K562 (cell line): ENCODE measurements around the gene B3GNT9. TPM values are rescaled to one million over a fixed set of nuclear protein-coding genes. Genes with fewer than 3 reads are reported as not detected.

ENCODE experiments used
- ATAC-seq: fragments of 200-7000 bp; cut with Tn5 transposase; 3 replicates; pipeline ENCODE4 v1.9.1; 2020; ENCODE audit warnings: moderate library complexity
- BruUV-seq: library from RNA; stranded (reverse); fragments of 400-500 nt; replicated peaks from 2 replicates; lab custom pipeline; 2021; lab: Mats Ljungman, UMichigan
- CTCF ChIA-PET: fragments of 300-600 bp; formaldehyde crosslinking; extraction: SDS; loops from one replicate; lab custom pipeline; 2021; ENCODE audit warnings: low intra/inter-chr PET ratio; lab: Yijun Ruan, JAX
- POLR2A ChIA-PET: fragments of 300-600, 350-650 bp; sonication (Branson Sonifier 250); formaldehyde crosslinking; extraction: SDS; loops from one replicate; lab custom pipeline; 2021; ENCODE audit warnings: antibody characterized with exemption, inconsistent platforms; lab: Yijun Ruan, JAX
- DNase-seq, 4 experiments: peaks; one replicate each; pipeline versions ENCODE4 v3.0.0 to v3.0.0-alpha.2; 2011 to 2018; ENCODE audit warnings: low spot score in 3 of 4, mixed read lengths in 3 of 4; ENCODE audit errors: extremely low read depth in 1 of 4
- FAIRE-seq: peaks from 2 replicates; lab custom pipeline; 2011; peaks lifted over from hg19 to GRCh38; lab: Jason Lieb, UNC
- H2AFZ ChIP-seq: 2 replicates; pipeline ENCODE4 v1.6.0; 2011; ENCODE audit warnings: low read depth, low read length, control low read depth, inconsistent platforms
- H3K27ac ChIP-seq: fragments of 200-600 bp; 3 replicates; pipeline ENCODE4 v1.8.0; 2011; ENCODE audit warnings: low read depth, mild to moderate bottlenecking, control low read depth, inconsistent platforms, low read length, moderate library complexity, mixed read lengths; ENCODE audit errors: extremely low read depth
- H3K27me3 ChIP-seq, 2 experiments: fragments of 300-600 bp in 1 of 2; 2 replicates in 1 of 2; 3 replicates in 1 of 2; pipeline versions ENCODE4 v1.6.0 to v1.8.0; 2011; ENCODE audit warnings: inconsistent platforms in 2 of 2, low read length in 2 of 2, mild to moderate bottlenecking in 1 of 2, mixed read lengths in 1 of 2, moderate library complexity in 1 of 2; ENCODE audit not compliant: control insufficient read depth in 2 of 2, insufficient read depth in 2 of 2
- H3K36me3 ChIP-seq: fragments of 300-600 bp; 3 replicates; pipeline ENCODE4 v1.8.0; 2011; ENCODE audit warnings: mild to moderate bottlenecking, low read length, inconsistent platforms; ENCODE audit not compliant: control insufficient read depth, insufficient read depth
- H3K4me1 ChIP-seq, 2 experiments: fragments of 200-600 bp in 1 of 2; replicated peaks in 1 of 2; 2 replicates in 1 of 2; 3 replicates in 1 of 2; pipeline versions ENCODE4 v1.5.1 to v1.8.0; 2011; ENCODE audit warnings: inconsistent platforms in 2 of 2, low read length in 2 of 2, mild to moderate bottlenecking in 1 of 2, mixed read lengths in 1 of 2, moderate library complexity in 1 of 2; ENCODE audit not compliant: control insufficient read depth in 2 of 2, insufficient read depth in 2 of 2
- H3K4me2 ChIP-seq: 2 replicates; pipeline ENCODE4 v1.6.1; 2011; ENCODE audit warnings: low read length, control low read depth, inconsistent platforms, mixed read lengths; ENCODE audit not compliant: insufficient read depth
- H3K4me3 ChIP-seq: fragments of 200-600 bp; sonication (generic), shearing (Covaris generic); 2 replicates; pipeline ENCODE4 v1.5.1; 2016; ENCODE audit warnings: control low read depth, inconsistent platforms
- H3K79me2 ChIP-seq: fragments of 200-600 bp; 3 replicates; pipeline ENCODE4 v1.8.0; 2011; ENCODE audit warnings: low read length, inconsistent platforms; ENCODE audit not compliant: control insufficient read depth, insufficient read depth
- H3K9ac ChIP-seq, 2 experiments: 2 replicates each; pipeline versions ENCODE4 v1.6.0 to v1.6.1; 2011; ENCODE audit warnings: low read depth in 2 of 2, low read length in 2 of 2, control low read depth in 1 of 2, inconsistent platforms in 1 of 2, mild to moderate bottlenecking in 1 of 2, mixed read lengths in 1 of 2; ENCODE audit not compliant: insufficient read depth in 1 of 2
- H3K9me1 ChIP-seq: one replicate; pipeline ENCODE4 v1.6.0; 2011; ENCODE audit warnings: inconsistent platforms, mild to moderate bottlenecking, low read length, moderate library complexity; ENCODE audit not compliant: control insufficient read depth, insufficient read depth
- H3K9me3 ChIP-seq: replicated peaks from 2 replicates; pipeline ENCODE4 v1.5.1; 2011; ENCODE audit warnings: low read depth, low read length, inconsistent platforms; ENCODE audit not compliant: control insufficient read depth, insufficient read depth
- H4K20me1 ChIP-seq: replicated peaks from 2 replicates; pipeline ENCODE4 v1.6.1; 2011; ENCODE audit warnings: low read length, inconsistent platforms, mixed read lengths; ENCODE audit not compliant: control insufficient read depth, insufficient read depth
- BCOR ChIP-seq: fragments of 450-650 bp; IDR thresholded peaks from 2 replicates; pipeline ENCODE4 v1.6.1; 2016
- CSDE1 ChIP-seq, 2 experiments: fragments of 450-650 bp; IDR thresholded peaks; 2 replicates each; pipeline ENCODE4 v1.6.1; 2016; ENCODE audit warnings: mild to moderate bottlenecking in 1 of 2
- EP400 ChIP-seq: fragments of 450-650 bp; IDR thresholded peaks from 2 replicates; pipeline ENCODE4 v1.6.1; 2017; ENCODE audit warnings: antibody characterized with exemption, mild to moderate bottlenecking, moderate library complexity
- PRMT5 ChIP-seq: sonication (generic); formaldehyde crosslinking; IDR thresholded peaks from 2 replicates; pipeline ENCODE4 v1.5.0; 2020; ENCODE audit warnings: missing genetic modification reagents
- XRCC4 ChIP-seq: IDR thresholded peaks from one replicate; pipeline ENCODE4 v1.6.1; 2011; ENCODE audit not compliant: insufficient read depth, insufficient read length; ENCODE audit errors: extremely low read depth
- ZFP1 ChIP-seq: fragments of 450-650 bp; formaldehyde crosslinking; IDR thresholded peaks from 2 replicates; pipeline ENCODE4 v1.4.0; 2020; ENCODE audit warnings: mild to moderate bottlenecking, mixed read lengths
- ZNF143 ChIP-seq: sonication (generic); formaldehyde crosslinking; IDR thresholded peaks from 2 replicates; pipeline ENCODE4 v1.9.0; 2022; ENCODE audit warnings: mild to moderate bottlenecking, missing genetic modification reagents
- ZNF253 ChIP-seq: fragments of 250-450 bp; sonication (Bioruptor Pico); conservative IDR thresholded peaks from 2 replicates; pipeline ENCODE4 v1.6.1; 2021; ENCODE audit warnings: mild to moderate bottlenecking
- ZNF444 ChIP-seq: fragments of 250-450 bp; sonication (Bioruptor Pico); IDR thresholded peaks from 2 replicates; pipeline ENCODE4 v1.4.0; 2020; ENCODE audit warnings: mild to moderate bottlenecking, moderate library complexity
- ZNF717 ChIP-seq: fragments of 250-450 bp; sonication (Bioruptor Pico); IDR thresholded peaks from 2 replicates; pipeline ENCODE4 v1.5.0; 2021
- WGBS: fragments of 100-300 bp; shearing (Covaris generic); methylation state at CpG from one replicate; pipeline ENCODE4 v1.1.6; 2016; ENCODE audit warnings: low coverage, mixed read lengths; ENCODE audit not compliant: insufficient coverage; ENCODE audit errors: missing lambda C conversion rate; 5-methylcytosine and 5-hydroxymethylcytosine counted together
- in situ Hi-C: fragments of 300-500 bp; cut with MboI; formaldehyde crosslinking; loops from 4 replicates; pipeline ENCODE4 v1.15.0; 2018; ENCODE audit warnings: inconsistent platforms, mixed read lengths
- intact Hi-C: fragments of 100-400 bp; cut with micrococcal nuclease; formaldehyde crosslinking; loops from 2 replicates; pipeline ENCODE4 v1.14.2; 2022
- polyA plus RNA-seq, 8 experiments: library from polyadenylated mRNA; depleted of rRNA in 4 of 8; stranded (reverse) in 5 of 8; unstranded in 3 of 8; fragments of >200 nt; fragmentation: Nextera tagmentation in 2 of 8; fragmentation: Illumina TruSeq in 1 of 8; extraction: Ambion mirVana in 2 of 8; extraction: Trizol in 1 of 8; gene quantifications; 2 replicates each; pipeline versions ENCODE4 v1.2.1 to v1.2.3, GENCODE V29; 2011 to 2014; ENCODE audit warnings: inconsistent platforms in 1 of 8, missing spikeins in 1 of 8
- total RNA-seq, 7 experiments: library from RNA; depleted of rRNA in 6 of 7; stranded (reverse); fragments of >200 nt in 6 of 7; fragmentation: Illumina TruSeq in 2 of 7; extraction: Trizol in 2 of 7; gene quantifications; 2 replicates each; pipeline versions ENCODE4 v1.2.1 to v1.2.3, GENCODE V29; 2011 to 2021; ENCODE audit warnings: low replicate concordance in 1 of 7
- TF ChIP-seq, protein P1 (sequence below): fragments of 200-600 bp; sonication (generic); IDR thresholded peaks from one replicate; pipeline ENCODE4 v1.6.1; 2012; ENCODE audit warnings: mild to moderate bottlenecking, low read depth, low read length, inconsistent platforms
- TF ChIP-seq, protein P2 (sequence below), 2 experiments: fragments of 450-650 bp; conservative IDR thresholded peaks; 2 replicates each; pipeline ENCODE4 v1.6.1; 2017; ENCODE audit warnings: mild to moderate bottlenecking in 2 of 2, moderate library complexity in 2 of 2

Gene B3GNT9
- total and polyA plus RNA-seq, 9 of the 15 experiments (the other 6 are each of a cell fraction or from before 2014, with no cell fraction given), result 0.01 to 1.8 (median 1.1) TPM; not detected in 1

DNA sequence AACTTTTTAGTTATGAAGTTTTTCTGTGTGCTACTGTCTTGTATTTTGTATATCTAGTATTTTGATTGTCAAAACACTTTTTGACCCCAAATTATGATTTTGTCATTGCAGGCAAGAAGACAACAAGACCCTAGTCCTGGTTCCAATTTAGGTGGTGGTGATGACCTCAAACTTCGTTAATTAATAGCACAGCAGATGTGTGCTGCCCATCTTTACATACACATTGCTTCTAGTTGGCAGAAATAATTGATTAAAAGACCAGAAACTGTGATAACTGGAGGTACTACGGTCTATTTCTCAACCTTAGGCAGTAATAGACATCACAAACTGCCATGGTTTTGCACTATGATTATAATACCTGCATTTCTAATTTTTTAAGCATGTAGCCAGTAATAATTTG lies 52.2 kb downstream of the B3GNT9 start:
- no peak overlapping the region for H3K27ac ChIP-seq
- intact Hi-C loops, result no loop called here
- CTCF ChIA-PET, result no interaction called here
- H3K4me3 ChIP-seq, result no peak overlapping the region
- in situ Hi-C loops, result no loop called here
- H3K27me3 ChIP-seq, result no peaks in the 10 kb centered on the region
- 78% methylated on average over 2 of the region's 2 CpGs for WGBS
- no peaks in the 10 kb centered on the region for H3K4me1 ChIP-seq
- ATAC-seq (no peak), FAIRE-seq (no peak), DNase-seq (no peak)
- H3K9me1 ChIP-seq, result no peaks in the 10 kb centered on the region
- no peaks in the 10 kb centered on the region for H4K20me1 ChIP-seq
- no peak overlapping the region for H3K9ac ChIP-seq
- no peak overlapping the region for H2AFZ ChIP-seq
- BruUV-seq, result no TSS peak
- H3K9me3 ChIP-seq, result no peaks in the 10 kb centered on the region
- H3K79me2 ChIP-seq, result no peaks in the 10 kb centered on the region
- H3K4me2 ChIP-seq, result no peak overlapping the region
- H3K36me3 ChIP-seq, result peaks cover 27% of the 10 kb centered on the region; the same call in 1 of the 3 replicates
- POLR2A ChIA-PET, result no interaction called here
- no peak for TF ChIP-seq PRMT5
- TF ChIP-seq ZNF253 (CRISPR knock-in tag), result no peak
- TF ChIP-seq BCOR, result no peak
- TF ChIP-seq ZNF444 (CRISPR knock-in tag), result no peak
- TF ChIP-seq, protein P1, sequence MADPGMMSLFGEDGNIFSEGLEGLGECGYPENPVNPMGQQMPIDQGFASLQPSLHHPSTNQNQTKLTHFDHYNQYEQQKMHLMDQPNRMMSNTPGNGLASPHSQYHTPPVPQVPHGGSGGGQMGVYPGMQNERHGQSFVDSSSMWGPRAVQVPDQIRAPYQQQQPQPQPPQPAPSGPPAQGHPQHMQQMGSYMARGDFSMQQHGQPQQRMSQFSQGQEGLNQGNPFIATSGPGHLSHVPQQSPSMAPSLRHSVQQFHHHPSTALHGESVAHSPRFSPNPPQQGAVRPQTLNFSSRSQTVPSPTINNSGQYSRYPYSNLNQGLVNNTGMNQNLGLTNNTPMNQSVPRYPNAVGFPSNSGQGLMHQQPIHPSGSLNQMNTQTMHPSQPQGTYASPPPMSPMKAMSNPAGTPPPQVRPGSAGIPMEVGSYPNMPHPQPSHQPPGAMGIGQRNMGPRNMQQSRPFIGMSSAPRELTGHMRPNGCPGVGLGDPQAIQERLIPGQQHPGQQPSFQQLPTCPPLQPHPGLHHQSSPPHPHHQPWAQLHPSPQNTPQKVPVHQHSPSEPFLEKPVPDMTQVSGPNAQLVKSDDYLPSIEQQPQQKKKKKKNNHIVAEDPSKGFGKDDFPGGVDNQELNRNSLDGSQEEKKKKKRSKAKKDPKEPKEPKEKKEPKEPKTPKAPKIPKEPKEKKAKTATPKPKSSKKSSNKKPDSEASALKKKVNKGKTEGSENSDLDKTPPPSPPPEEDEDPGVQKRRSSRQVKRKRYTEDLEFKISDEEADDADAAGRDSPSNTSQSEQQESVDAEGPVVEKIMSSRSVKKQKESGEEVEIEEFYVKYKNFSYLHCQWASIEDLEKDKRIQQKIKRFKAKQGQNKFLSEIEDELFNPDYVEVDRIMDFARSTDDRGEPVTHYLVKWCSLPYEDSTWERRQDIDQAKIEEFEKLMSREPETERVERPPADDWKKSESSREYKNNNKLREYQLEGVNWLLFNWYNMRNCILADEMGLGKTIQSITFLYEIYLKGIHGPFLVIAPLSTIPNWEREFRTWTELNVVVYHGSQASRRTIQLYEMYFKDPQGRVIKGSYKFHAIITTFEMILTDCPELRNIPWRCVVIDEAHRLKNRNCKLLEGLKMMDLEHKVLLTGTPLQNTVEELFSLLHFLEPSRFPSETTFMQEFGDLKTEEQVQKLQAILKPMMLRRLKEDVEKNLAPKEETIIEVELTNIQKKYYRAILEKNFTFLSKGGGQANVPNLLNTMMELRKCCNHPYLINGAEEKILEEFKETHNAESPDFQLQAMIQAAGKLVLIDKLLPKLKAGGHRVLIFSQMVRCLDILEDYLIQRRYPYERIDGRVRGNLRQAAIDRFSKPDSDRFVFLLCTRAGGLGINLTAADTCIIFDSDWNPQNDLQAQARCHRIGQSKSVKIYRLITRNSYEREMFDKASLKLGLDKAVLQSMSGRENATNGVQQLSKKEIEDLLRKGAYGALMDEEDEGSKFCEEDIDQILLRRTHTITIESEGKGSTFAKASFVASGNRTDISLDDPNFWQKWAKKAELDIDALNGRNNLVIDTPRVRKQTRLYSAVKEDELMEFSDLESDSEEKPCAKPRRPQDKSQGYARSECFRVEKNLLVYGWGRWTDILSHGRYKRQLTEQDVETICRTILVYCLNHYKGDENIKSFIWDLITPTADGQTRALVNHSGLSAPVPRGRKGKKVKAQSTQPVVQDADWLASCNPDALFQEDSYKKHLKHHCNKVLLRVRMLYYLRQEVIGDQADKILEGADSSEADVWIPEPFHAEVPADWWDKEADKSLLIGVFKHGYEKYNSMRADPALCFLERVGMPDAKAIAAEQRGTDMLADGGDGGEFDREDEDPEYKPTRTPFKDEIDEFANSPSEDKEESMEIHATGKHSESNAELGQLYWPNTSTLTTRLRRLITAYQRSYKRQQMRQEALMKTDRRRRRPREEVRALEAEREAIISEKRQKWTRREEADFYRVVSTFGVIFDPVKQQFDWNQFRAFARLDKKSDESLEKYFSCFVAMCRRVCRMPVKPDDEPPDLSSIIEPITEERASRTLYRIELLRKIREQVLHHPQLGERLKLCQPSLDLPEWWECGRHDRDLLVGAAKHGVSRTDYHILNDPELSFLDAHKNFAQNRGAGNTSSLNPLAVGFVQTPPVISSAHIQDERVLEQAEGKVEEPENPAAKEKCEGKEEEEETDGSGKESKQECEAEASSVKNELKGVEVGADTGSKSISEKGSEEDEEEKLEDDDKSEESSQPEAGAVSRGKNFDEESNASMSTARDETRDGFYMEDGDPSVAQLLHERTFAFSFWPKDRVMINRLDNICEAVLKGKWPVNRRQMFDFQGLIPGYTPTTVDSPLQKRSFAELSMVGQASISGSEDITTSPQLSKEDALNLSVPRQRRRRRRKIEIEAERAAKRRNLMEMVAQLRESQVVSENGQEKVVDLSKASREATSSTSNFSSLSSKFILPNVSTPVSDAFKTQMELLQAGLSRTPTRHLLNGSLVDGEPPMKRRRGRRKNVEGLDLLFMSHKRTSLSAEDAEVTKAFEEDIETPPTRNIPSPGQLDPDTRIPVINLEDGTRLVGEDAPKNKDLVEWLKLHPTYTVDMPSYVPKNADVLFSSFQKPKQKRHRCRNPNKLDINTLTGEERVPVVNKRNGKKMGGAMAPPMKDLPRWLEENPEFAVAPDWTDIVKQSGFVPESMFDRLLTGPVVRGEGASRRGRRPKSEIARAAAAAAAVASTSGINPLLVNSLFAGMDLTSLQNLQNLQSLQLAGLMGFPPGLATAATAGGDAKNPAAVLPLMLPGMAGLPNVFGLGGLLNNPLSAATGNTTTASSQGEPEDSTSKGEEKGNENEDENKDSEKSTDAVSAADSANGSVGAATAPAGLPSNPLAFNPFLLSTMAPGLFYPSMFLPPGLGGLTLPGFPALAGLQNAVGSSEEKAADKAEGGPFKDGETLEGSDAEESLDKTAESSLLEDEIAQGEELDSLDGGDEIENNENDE, result no peak
- TF ChIP-seq XRCC4, result no peak
- TF ChIP-seq ZFP1 (CRISPR knock-in tag), result no peak
- TF ChIP-seq CSDE1 (IDR thresholded peaks at IDR 0.05), result no peak
- TF ChIP-seq ZNF143 (CRISPR knock-in tag), result no peak
- TF ChIP-seq, protein P2, sequence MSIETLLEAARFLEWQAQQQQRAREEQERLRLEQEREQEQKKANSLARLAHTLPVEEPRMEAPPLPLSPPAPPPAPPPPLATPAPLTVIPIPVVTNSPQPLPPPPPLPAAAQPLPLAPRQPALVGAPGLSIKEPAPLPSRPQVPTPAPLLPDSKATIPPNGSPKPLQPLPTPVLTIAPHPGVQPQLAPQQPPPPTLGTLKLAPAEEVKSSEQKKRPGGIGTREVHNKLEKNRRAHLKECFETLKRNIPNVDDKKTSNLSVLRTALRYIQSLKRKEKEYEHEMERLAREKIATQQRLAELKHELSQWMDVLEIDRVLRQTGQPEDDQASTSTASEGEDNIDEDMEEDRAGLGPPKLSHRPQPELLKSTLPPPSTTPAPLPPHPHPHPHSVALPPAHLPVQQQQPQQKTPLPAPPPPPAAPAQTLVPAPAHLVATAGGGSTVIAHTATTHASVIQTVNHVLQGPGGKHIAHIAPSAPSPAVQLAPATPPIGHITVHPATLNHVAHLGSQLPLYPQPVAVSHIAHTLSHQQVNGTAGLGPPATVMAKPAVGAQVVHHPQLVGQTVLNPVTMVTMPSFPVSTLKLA (conservative IDR thresholded peaks at IDR 0.05), result no peak
- TF ChIP-seq EP400, result no peak
- TF ChIP-seq ZNF717, result no peak
